ENCODE results near the gene TRIM65. TPM values are rescaled to one million over a fixed set of nuclear protein-coding genes. Genes with fewer than 3 reads are reported as not detected.

Gene TRIM65, protein sequence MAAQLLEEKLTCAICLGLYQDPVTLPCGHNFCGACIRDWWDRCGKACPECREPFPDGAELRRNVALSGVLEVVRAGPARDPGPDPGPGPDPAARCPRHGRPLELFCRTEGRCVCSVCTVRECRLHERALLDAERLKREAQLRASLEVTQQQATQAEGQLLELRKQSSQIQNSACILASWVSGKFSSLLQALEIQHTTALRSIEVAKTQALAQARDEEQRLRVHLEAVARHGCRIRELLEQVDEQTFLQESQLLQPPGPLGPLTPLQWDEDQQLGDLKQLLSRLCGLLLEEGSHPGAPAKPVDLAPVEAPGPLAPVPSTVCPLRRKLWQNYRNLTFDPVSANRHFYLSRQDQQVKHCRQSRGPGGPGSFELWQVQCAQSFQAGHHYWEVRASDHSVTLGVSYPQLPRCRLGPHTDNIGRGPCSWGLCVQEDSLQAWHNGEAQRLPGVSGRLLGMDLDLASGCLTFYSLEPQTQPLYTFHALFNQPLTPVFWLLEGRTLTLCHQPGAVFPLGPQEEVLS
- total RNA-seq = 10 to 100 TPM; 24.5 to 25.5 TPM

DNA sequence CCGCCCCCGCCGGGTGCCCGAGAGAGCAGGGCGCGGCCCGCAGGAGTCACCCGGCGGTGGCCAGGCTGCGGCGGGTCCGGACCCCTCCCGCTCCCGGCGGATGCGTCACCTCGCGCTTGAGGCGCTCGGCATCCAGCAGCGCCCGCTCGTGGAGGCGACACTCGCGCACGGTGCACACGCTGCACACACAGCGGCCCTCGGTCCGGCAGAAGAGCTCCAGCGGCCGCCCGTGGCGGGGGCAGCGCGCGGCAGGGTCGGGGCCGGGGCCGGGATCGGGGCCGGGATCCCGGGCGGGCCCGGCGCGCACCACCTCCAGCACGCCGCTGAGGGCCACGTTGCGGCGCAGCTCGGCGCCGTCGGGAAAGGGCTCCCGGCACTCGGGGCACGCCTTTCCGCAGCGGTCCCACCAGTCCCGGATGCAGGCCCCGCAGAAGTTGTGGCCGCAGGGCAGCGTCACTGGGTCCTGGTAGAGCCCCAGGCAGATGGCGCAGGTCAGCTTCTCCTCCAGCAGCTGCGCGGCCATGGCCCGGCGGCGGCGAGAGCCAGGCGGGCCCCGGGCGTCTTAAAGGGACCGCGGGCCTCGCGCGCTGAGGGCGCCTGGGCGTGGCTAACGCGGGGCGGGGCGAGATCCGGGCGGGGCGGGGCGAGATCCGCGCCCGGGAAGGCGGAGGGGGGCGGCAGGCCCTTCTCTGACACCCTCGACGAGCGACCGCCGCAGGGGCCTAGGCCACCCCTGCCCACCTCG lies at the start of gene TRIM65:
Gene TRIM65 (minus strand): TSS at position 537 of the 745 bp plus-strand sequence. CDS start 14 bp downstream, at position 523.
- Mint-ChIP-seq H3K4me3 (peak within 1 kb of the TSS; percentile 79), H3K4me1 (ENCODE audit: low read depth) (peaks cover 28% of the 10 kb centered on the region), H3K9me3 (no peaks in the 10 kb centered on the region), H3K27me3 (ENCODE audit: low read depth) (no peaks in the 10 kb centered on the region), H3K27ac (peak within 1 kb of the TSS; percentile 59), H3K36me3 (ENCODE audit: low read depth) (peaks cover 12% of the 10 kb centered on the region)
- peak; percentile 83 for DNase-seq
- intact Hi-C loops (cut with micrococcal nuclease) = loop anchor here (1.0 to 5.0 kb wide), 5 partner anchors 8 to 131 kb away; partner anchors contain the start of genes GALK1, MRPL38 and WBP2
- CTCF ChIA-PET = interaction anchor here (0.6 to 3.0 kb wide), 12 partner anchors 7 to 100 kb away, joined by 3 to 14 read pairs (median 4); no protein-coding TSS in a partner anchor

DNA sequence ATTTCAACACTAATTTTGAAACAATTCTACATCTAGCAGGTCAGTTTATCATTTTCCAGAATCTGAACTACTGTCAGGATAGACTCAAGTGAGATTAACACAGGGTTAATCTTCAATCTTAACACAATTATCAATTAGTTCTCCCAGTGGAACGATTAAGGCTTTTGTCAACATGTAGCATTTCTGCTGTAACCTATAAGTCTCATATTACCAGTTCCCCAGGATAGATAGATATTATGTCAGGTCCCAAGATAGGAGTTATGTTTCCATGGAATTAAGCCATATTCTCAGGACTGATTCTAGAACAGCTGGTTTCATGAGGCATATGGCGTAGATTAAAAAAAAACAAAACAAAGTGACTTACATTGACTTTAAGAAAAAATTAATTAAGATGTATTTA lies 48.5 kb upstream of the TRIM65 start:
- intact Hi-C loops (cut with micrococcal nuclease) = no loop called here
- peaks cover 10% of the 10 kb centered on the region for H3K36me3 Mint-ChIP-seq (ENCODE audit: low read depth)
- CTCF ChIA-PET = interaction anchor here (0.7 to 0.9 kb wide), 2 partner anchors 17 to 53 kb away, joined by 3 to 6 read pairs; no protein-coding TSS in a partner anchor
- no peaks in the 10 kb centered on the region for H3K9me3 Mint-ChIP-seq
- DNase-seq = no peak
- H3K4me1 Mint-ChIP-seq (ENCODE audit: low read depth) = peaks cover 11% of the 10 kb centered on the region
- no peak overlapping the region for H3K27ac Mint-ChIP-seq
- H3K27me3 Mint-ChIP-seq (ENCODE audit: low read depth) = no peaks in the 10 kb centered on the region
- no peak overlapping the region for H3K4me3 Mint-ChIP-seq

DNA sequence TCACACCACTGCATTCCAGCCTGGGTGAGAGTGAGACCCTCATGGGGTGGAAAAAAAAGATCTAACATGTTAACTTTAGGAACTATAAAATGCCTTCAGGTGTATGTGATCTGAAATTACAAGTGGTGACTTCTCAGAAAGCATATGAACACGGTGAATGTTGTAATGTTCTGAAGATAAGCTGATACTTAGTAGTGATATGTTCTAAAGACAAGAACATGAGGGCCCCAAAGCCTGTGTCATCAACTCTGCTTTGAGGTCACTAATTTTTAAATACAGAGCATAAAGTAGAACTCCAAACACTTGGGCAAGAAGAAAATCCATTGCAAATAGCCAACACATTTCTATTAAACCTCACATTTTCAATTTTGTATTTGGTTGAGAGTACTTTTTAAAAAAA lies 46.7 kb upstream of the TRIM65 start:
- no peak for DNase-seq
- peaks cover 11% of the 10 kb centered on the region for H3K4me1 Mint-ChIP-seq (ENCODE audit: low read depth)
- no peaks in the 10 kb centered on the region for H3K9me3 Mint-ChIP-seq
- no peaks in the 10 kb centered on the region for H3K27me3 Mint-ChIP-seq (ENCODE audit: low read depth)
- no peak overlapping the region for H3K4me3 Mint-ChIP-seq
- H3K36me3 Mint-ChIP-seq (ENCODE audit: low read depth) = peaks cover 6% of the 10 kb centered on the region
- H3K27ac Mint-ChIP-seq = no peak overlapping the region
- intact Hi-C loops (cut with micrococcal nuclease) = no loop called here
- CTCF ChIA-PET = interaction anchor here (0.7 to 0.8 kb wide), 2 partner anchors 269 to 360 kb away, joined by 3 read pairs; no protein-coding TSS in a partner anchor

DNA sequence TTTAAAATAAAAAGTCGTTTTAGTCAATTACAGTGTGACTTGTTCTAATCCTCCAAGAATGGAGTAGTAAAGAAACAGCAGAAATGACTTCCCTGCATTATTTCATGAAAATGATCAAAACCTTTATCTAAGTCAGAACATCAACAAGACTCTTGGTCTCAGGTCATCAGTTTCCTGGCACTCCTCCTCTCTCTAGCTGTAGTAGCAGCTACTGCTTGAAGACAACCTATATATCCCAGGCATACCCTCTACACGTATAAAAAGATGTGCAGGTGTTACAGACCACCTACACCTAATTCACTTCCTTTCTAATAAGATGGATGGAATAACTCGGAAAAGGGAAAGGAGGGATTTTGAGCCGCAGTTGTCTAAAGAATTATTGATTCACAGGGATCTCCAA lies 45.7 kb upstream of the TRIM65 start:
- CTCF ChIA-PET = no interaction called here
- peaks cover 4% of the 10 kb centered on the region for H3K36me3 Mint-ChIP-seq (ENCODE audit: low read depth)
- no peak overlapping the region for H3K27ac Mint-ChIP-seq
- intact Hi-C loops (cut with micrococcal nuclease) = no loop called here
- H3K4me1 Mint-ChIP-seq (ENCODE audit: low read depth) = peaks cover 11% of the 10 kb centered on the region
- H3K27me3 Mint-ChIP-seq (ENCODE audit: low read depth) = no peaks in the 10 kb centered on the region
- H3K9me3 Mint-ChIP-seq = no peaks in the 10 kb centered on the region
- no peak overlapping the region for H3K4me3 Mint-ChIP-seq
- DNase-seq = no peak

DNA sequence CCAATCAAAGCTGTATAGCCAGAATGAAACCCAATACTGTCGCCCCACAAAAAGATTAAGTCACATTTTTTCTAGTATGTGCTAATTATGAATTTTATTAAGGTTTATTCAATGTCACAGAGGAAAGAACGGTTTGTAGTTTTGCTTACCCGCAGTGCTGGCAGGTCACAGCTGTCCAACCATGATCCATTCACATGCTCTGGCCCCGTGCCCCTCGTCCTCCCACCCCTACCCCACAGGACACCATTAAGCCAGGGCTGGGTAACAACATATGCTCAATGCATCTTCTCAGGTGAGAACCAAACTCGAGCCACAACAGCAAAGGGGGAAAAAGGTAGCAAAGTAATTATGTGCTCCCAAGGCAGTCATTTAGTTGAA lies 44.7 kb upstream of the TRIM65 start:
- Mint-ChIP-seq H3K9me3 (no peaks in the 10 kb centered on the region), H3K27ac (peak overlapping the region; percentile 38), H3K36me3 (ENCODE audit: low read depth) (peaks cover 2% of the 10 kb centered on the region), H3K4me1 (ENCODE audit: low read depth) (peaks cover 11% of the 10 kb centered on the region), H3K4me3 (peak overlapping the region; percentile 88), H3K27me3 (ENCODE audit: low read depth) (no peaks in the 10 kb centered on the region)
- CTCF ChIA-PET = interaction anchor here (0.7 to 2.2 kb wide), 4 partner anchors 14 to 411 kb away, joined by 3 to 6 read pairs (median 4); no protein-coding TSS in a partner anchor
- intact Hi-C loops (cut with micrococcal nuclease) = loop anchor here (1.0 kb wide), 3 partner anchors 36 to 413 kb away; partner anchors contain the start of genes ACOX1 and TEN1
- DNase-seq = no peak

DNA sequence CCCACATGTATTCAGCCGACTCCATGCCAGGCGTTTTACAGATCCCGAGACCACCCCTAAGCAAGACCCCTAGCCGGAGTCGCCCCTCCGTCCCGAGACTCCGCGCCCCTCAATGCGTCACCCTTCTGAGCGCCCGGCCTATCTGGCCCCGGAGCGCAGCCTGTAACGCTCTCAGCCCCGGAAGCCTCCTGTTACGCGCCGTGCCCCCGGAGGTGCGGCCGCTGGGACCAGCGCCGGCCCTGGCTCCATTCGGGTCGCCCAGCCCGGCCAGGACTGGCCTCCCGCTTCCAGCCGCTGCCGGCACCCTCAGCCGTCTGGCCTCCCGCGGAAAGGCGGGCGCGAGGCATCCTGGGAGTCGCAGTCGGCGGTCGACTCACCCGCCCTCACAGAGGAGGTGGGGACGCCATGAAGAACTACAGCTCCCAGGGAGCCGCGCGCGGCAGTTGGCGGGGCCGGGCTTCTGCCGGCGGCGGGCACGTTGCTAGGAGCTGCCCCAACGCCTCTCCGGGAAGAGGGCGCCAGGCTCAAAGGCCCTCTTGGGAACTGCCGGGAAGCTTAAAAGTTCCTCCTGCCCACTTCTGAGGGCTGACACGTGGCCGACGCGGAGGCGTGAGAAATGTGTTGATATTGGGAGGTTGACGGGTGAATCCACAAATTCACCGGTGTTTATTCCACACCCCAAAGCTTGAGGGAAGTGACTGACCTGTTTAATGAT lies 44.1 kb upstream of the TRIM65 start, which contains the start of gene FBF1:
Gene FBF1 (minus strand): TSS at position 316 of the 715 bp plus-strand sequence. CDS start 2,893 bp downstream, outside the sequence.
- Mint-ChIP-seq H3K36me3 (ENCODE audit: low read depth) (peaks cover 2% of the 10 kb centered on the region), H3K9me3 (no peaks in the 10 kb centered on the region), H3K27me3 (ENCODE audit: low read depth) (no peaks in the 10 kb centered on the region), H3K4me3 (peak within 1 kb of the TSS; percentile 88), H3K4me1 (ENCODE audit: low read depth) (peaks cover 11% of the 10 kb centered on the region), H3K27ac (peak within 1 kb of the TSS; percentile 76)
- CTCF ChIA-PET = interaction anchor here (0.7 to 2.2 kb wide), 4 partner anchors 14 to 412 kb away, joined by 3 to 6 read pairs (median 4); no protein-coding TSS in a partner anchor
- intact Hi-C loops (cut with micrococcal nuclease) = loop anchor here (1.0 kb wide), 3 partner anchors 36 to 413 kb away; partner anchors contain the start of genes ACOX1 and TEN1
- DNase-seq = peak; percentile 92

DNA sequence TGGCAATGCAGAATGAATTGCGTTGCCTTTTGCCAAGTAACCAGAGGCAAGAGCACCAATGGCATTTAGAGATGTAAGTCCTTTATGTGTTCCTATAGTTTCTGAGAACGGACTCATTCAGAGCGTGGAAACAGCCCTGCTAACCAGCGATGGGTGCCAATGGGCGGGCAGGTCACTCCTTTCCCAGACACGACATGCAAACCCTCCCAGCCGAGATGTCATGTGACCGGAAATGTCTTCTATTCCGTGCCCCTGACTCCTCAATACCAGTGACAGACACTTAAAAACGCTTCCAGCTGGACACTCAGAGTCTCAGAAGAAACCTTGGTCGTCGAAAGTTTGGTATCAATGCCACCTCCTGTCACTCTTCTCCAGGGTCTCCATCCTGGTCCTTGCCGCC lies 40.9 kb upstream of the TRIM65 start:
- H3K27ac Mint-ChIP-seq = no peak overlapping the region
- H3K27me3 Mint-ChIP-seq (ENCODE audit: low read depth) = no peaks in the 10 kb centered on the region
- intact Hi-C loops (cut with micrococcal nuclease) = no loop called here
- no peak overlapping the region for H3K4me3 Mint-ChIP-seq
- DNase-seq = no peak
- H3K9me3 Mint-ChIP-seq = no peaks in the 10 kb centered on the region
- H3K36me3 Mint-ChIP-seq (ENCODE audit: low read depth) = peaks cover 5% of the 10 kb centered on the region
- H3K4me1 Mint-ChIP-seq (ENCODE audit: low read depth) = peaks cover 11% of the 10 kb centered on the region
- CTCF ChIA-PET = interaction anchor here (2.1 kb wide), 1 partner anchor 10 kb away, joined by 4 read pairs; no protein-coding TSS in a partner anchor

DNA sequence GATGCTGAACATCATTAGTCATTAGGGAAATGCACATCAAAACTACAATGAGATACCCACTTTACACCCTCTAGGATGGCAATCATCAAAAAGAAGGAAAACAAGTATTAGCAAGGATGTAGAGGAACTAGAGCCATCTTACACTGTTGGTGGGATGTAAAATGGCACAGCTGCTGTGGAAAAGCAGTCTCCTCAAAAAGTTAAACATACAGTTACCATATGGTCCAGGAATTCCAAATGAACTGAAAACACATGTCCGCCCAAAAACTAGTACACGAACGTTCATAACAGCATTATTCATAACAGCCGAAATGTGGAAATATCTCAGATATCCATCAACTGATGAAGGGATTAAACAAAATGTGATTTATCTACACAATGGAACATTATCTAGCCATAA lies 37.1 kb upstream of the TRIM65 start:
- no peaks in the 10 kb centered on the region for H3K9me3 Mint-ChIP-seq
- CTCF ChIA-PET = no interaction called here
- intact Hi-C loops (cut with micrococcal nuclease) = no loop called here

DNA sequence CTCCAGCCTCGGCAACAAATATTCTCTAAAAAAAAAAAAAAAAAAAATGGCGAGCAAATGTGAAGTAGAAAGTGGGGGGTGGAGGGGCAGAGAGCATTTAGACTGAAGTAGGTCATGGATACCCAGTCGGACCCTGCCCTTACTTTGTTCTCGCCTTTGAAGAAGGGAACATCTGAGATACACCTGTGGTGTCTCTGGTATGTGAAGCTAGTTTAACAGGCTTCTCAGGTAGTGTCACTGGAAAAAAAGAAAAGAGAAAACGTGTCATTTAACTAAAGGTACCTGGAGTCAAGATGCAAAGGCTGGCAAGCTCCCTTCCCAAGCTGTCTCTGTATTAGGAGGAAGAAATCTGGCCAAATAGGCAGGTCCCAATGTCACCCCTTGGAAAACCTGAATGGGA lies 36.1 kb upstream of the TRIM65 start:
- no peaks in the 10 kb centered on the region for H3K9me3 Mint-ChIP-seq
- no peak for DNase-seq
- no peak overlapping the region for H3K27ac Mint-ChIP-seq
- H3K36me3 Mint-ChIP-seq (ENCODE audit: low read depth) = peaks cover 8% of the 10 kb centered on the region
- H3K4me3 Mint-ChIP-seq = no peak overlapping the region
- CTCF ChIA-PET = interaction anchor here (0.6 kb wide), 1 partner anchor 71 kb away, joined by 3 read pairs; no protein-coding TSS in a partner anchor
- H3K4me1 Mint-ChIP-seq (ENCODE audit: low read depth) = no peaks in the 10 kb centered on the region
- no peaks in the 10 kb centered on the region for H3K27me3 Mint-ChIP-seq (ENCODE audit: low read depth)
- intact Hi-C loops (cut with micrococcal nuclease) = no loop called here

More for the DNA sequence above, 37.1 kb upstream of the TRIM65 start:
- peaks cover 6% of the 10 kb centered on the region for H3K36me3 Mint-ChIP-seq (ENCODE audit: low read depth)
- DNase-seq = no peak
- no peaks in the 10 kb centered on the region for H3K27me3 Mint-ChIP-seq (ENCODE audit: low read depth)
- H3K4me3 Mint-ChIP-seq = no peak overlapping the region
- no peak overlapping the region for H3K27ac Mint-ChIP-seq
- H3K4me1 Mint-ChIP-seq (ENCODE audit: low read depth) = no peaks in the 10 kb centered on the region

DNA sequence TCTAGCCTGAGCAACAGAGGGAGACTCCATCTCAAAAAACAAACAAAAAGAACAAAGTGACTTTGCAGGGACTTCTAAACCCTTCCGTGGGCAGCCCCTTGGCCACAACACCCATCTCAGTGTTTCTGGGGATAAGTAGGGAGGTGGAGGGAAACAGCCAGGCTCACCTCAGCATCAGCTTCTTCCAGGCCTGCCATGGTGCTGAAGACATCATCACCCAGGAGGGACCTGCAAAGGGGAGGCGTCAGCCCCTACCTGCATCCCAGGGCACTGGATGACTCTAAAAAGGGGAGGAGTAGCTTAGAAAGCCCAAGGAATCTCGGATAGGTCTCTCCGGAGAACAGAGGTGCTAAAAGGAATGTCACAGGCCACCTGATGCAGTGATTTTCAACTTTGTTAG lies 34.3 kb upstream of the TRIM65 start:
- intact Hi-C loops (cut with micrococcal nuclease) = no loop called here
- H3K4me3 Mint-ChIP-seq = no peak overlapping the region
- no peaks in the 10 kb centered on the region for H3K4me1 Mint-ChIP-seq (ENCODE audit: low read depth)
- H3K9me3 Mint-ChIP-seq = no peaks in the 10 kb centered on the region
- no peak for DNase-seq
- no peak overlapping the region for H3K27ac Mint-ChIP-seq
- H3K36me3 Mint-ChIP-seq (ENCODE audit: low read depth) = peaks cover 11% of the 10 kb centered on the region
- no peaks in the 10 kb centered on the region for H3K27me3 Mint-ChIP-seq (ENCODE audit: low read depth)
- CTCF ChIA-PET = no interaction called here

DNA sequence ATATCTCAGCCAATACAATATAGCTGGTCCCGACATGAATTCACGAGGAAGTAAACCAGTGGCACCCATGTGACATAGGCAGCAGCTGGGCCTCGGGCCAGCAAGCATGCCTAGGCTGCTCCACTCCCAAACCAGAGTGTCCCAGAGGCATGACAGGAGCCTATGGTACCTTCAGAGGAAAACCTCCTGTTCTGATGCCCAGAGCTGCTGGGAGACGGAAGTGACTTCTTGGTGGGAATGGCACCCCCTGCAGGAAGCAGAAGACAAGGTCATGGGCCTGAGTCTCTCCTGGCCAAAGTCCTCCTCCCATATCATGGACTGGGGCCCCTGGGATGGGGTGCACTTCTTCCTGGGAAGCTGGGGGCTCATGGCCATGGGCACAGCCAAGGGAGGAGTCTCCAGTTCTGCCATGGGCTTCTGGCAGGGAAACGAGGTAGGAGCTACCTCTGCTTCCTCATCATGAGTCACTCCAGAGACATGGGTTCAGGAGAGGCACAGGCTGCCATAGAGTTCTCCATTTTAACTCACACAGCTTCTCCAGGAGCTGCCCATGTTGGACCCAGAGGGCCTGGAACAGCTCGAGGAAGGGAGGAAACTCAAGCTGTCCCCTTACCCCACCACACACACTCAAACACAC lies 30.7 kb upstream of the TRIM65 start:
- no peak overlapping the region for H3K4me3 Mint-ChIP-seq
- H3K36me3 Mint-ChIP-seq (ENCODE audit: low read depth) = peaks cover 12% of the 10 kb centered on the region
- intact Hi-C loops (cut with micrococcal nuclease) = no loop called here
- no peaks in the 10 kb centered on the region for H3K4me1 Mint-ChIP-seq (ENCODE audit: low read depth)
- H3K27ac Mint-ChIP-seq = no peak overlapping the region
- H3K9me3 Mint-ChIP-seq = no peaks in the 10 kb centered on the region
- CTCF ChIA-PET = interaction anchor here (0.5 to 2.7 kb wide), 10 partner anchors 11 to 153 kb away, joined by 3 to 11 read pairs (median 4); partner anchors contain the start of gene FBF1
- DNase-seq = no peak
- no peaks in the 10 kb centered on the region for H3K27me3 Mint-ChIP-seq (ENCODE audit: low read depth)

Measured in activated naive CD4-positive, alpha-beta T cell treated with anti-CD3 and anti-CD28 coated beads for 36 hours (primary cell).